IMR-90 (cell line): ENCODE data around the gene ZNF423. TPM values are rescaled to one million over a fixed set of nuclear protein-coding genes. Genes with fewer than 3 reads are reported as not detected.

Experiments
- ATAC-seq: fragments of 200-7000 bp; cut with Tn5 transposase; 2 replicates; pipeline ENCODE4 v1.9.1; 2020; ENCODE audit warnings: low read depth, mild to moderate bottlenecking, moderate library complexity
- BruUV-seq: library from RNA; stranded (reverse); fragments of 400-500 nt; replicated peaks from 2 replicates; lab custom pipeline; 2021; lab: Mats Ljungman, UMichigan
- CTCF ChIA-PET: fragments of 300-600 bp; formaldehyde crosslinking; extraction: SDS; loops from one replicate; lab custom pipeline; 2021; ENCODE audit warnings: antibody characterized with exemption; lab: Yijun Ruan, JAX
- POLR2A ChIA-PET: fragments of 300-600 bp; sonication (Branson Sonifier 250); formaldehyde crosslinking; loops from one replicate; lab custom pipeline; 2022; ENCODE audit warnings: antibody characterized with exemption; ENCODE audit not compliant: unreplicated experiment; lab: Charles Lee
- DNase-seq: peaks from one replicate; pipeline ENCODE4 v3.0.0; 2013
- H2AFZ ChIP-seq: replicated peaks from 2 replicates; pipeline ENCODE3; 2013; ENCODE audit warnings: low read length, mild to moderate bottlenecking; ENCODE audit not compliant: poor library complexity
- H2AK5ac ChIP-seq: 2 replicates; pipeline ENCODE4 v1.6.1; 2013; ENCODE audit warnings: low read depth, low read length, inconsistent platforms
- H2AK9ac ChIP-seq: replicated peaks from 2 replicates; pipeline ENCODE3; 2013; ENCODE audit warnings: mild to moderate bottlenecking, low read depth, low read length, moderate library complexity; ENCODE audit not compliant: poor library complexity
- H2BK120ac ChIP-seq: 2 replicates; pipeline ENCODE4 v1.6.1; 2013; ENCODE audit warnings: low read depth, low read length, inconsistent platforms
- H2BK15ac ChIP-seq: 3 replicates; pipeline ENCODE4 v1.6.1; 2013; ENCODE audit warnings: low read depth, low read length, inconsistent platforms
- H2BK20ac ChIP-seq: 2 replicates; pipeline ENCODE4 v1.6.1; 2013; ENCODE audit warnings: low read depth, mild to moderate bottlenecking, inconsistent platforms, low read length, moderate library complexity
- H2BK5ac ChIP-seq: 2 replicates; pipeline ENCODE4 v1.6.1; 2013; ENCODE audit warnings: mild to moderate bottlenecking, low read depth, low read length, inconsistent platforms; ENCODE audit not compliant: poor library complexity, severe bottlenecking
- H3K14ac ChIP-seq: replicated peaks from 2 replicates; pipeline ENCODE4 v1.6.1; 2013; ENCODE audit warnings: low read depth, low read length, inconsistent platforms
- H3K18ac ChIP-seq: 2 replicates; pipeline ENCODE4 v1.6.1; 2013; ENCODE audit warnings: low read depth, low read length, control low read depth
- H3K23ac ChIP-seq: 2 replicates; pipeline ENCODE4 v1.6.1; 2013; ENCODE audit warnings: low read depth, low read length, inconsistent platforms
- H3K27ac ChIP-seq: 2 replicates; pipeline ENCODE4 v1.5.1; 2013; ENCODE audit warnings: mild to moderate bottlenecking, control low read depth, low read length; ENCODE audit not compliant: insufficient read depth
- H3K27me3 ChIP-seq: 2 replicates; pipeline ENCODE4 v1.6.1; 2013; ENCODE audit warnings: low read length; ENCODE audit not compliant: control insufficient read depth, insufficient read depth
- H3K36me3 ChIP-seq: 2 replicates; pipeline ENCODE4 v1.6.1; 2013; ENCODE audit warnings: low read length, mixed read lengths; ENCODE audit not compliant: control insufficient read depth, insufficient read depth
- H3K4ac ChIP-seq: 2 replicates; pipeline ENCODE4 v1.6.1; 2013; ENCODE audit warnings: low read depth, low read length, inconsistent platforms
- H3K4me1 ChIP-seq: 2 replicates; pipeline ENCODE4 v1.6.1; 2013; ENCODE audit warnings: low read length, mixed read lengths; ENCODE audit not compliant: control insufficient read depth, insufficient read depth
- H3K4me2 ChIP-seq: 2 replicates; pipeline ENCODE4 v1.6.1; 2013; ENCODE audit warnings: low read depth, mild to moderate bottlenecking, control low read depth, low read length, moderate library complexity
- H3K4me3 ChIP-seq: 2 replicates; pipeline ENCODE4 v1.5.1; 2013; ENCODE audit warnings: low read depth, mild to moderate bottlenecking, control low read depth, low read length, moderate library complexity; ENCODE audit not compliant: insufficient read depth
- H3K56ac ChIP-seq: 2 replicates; pipeline ENCODE4 v1.6.1; 2013; ENCODE audit warnings: low read length, inconsistent platforms; ENCODE audit not compliant: insufficient read depth; ENCODE audit errors: extremely low read depth
- H3K79me1 ChIP-seq, 2 experiments: 2 replicates each; pipeline ENCODE4 v1.6.1; 2013; ENCODE audit warnings: low read length in 2 of 2, inconsistent platforms in 1 of 2, low read depth in 1 of 2
- H3K9ac ChIP-seq: 2 replicates; pipeline ENCODE4 v1.6.1; 2013; ENCODE audit warnings: low read depth, low read length, control low read depth
- H3K9me1 ChIP-seq: 2 replicates; pipeline ENCODE4 v1.6.1; 2013; ENCODE audit warnings: low read length, inconsistent platforms; ENCODE audit not compliant: insufficient read depth
- H3K9me3 ChIP-seq: 2 replicates; pipeline ENCODE4 v1.6.1; 2013; ENCODE audit warnings: low read length; ENCODE audit not compliant: control insufficient read depth, insufficient read depth
- H4K20me1 ChIP-seq: 2 replicates; pipeline ENCODE4 v1.6.1; 2013; ENCODE audit warnings: low read length, inconsistent platforms; ENCODE audit not compliant: insufficient read depth
- H4K5ac ChIP-seq: 2 replicates; pipeline ENCODE4 v1.6.1; 2013; ENCODE audit warnings: mild to moderate bottlenecking, low read depth, low read length, control low read depth
- H4K8ac ChIP-seq, 2 experiments: 2 replicates each; pipeline ENCODE4 v1.6.1; 2013; ENCODE audit warnings: low read depth in 2 of 2, low read length in 2 of 2, control low read depth in 1 of 2, inconsistent platforms in 1 of 2
- H4K91ac ChIP-seq: 2 replicates; pipeline ENCODE4 v1.6.1; 2013; ENCODE audit warnings: low read depth, low read length, inconsistent platforms; ENCODE audit not compliant: insufficient read depth
- BHLHE40 ChIP-seq: fragments of 150-350 bp; IDR thresholded peaks from 2 replicates; pipeline ENCODE4 v1.6.1; 2016; ENCODE audit warnings: mild to moderate bottlenecking, low read depth, low read length
- CEBPB ChIP-seq: IDR thresholded peaks from 2 replicates; pipeline ENCODE4 v1.6.1; 2012; ENCODE audit warnings: low read depth, low read length, improper control_type of control experiment
- CHD1 ChIP-seq: IDR thresholded peaks from 2 replicates; pipeline ENCODE4 v1.6.1; 2012; ENCODE audit warnings: low read depth, low read length, improper control_type of control experiment
- FOS ChIP-seq: fragments of 150-350 bp; IDR thresholded peaks from 2 replicates; pipeline ENCODE4 v1.6.1; 2016; ENCODE audit warnings: low read depth, low read length
- MAFK ChIP-seq: IDR thresholded peaks from 2 replicates; pipeline ENCODE4 v1.6.1; 2012; ENCODE audit warnings: low read depth, low read length, improper control_type of control experiment
- MAZ ChIP-seq: IDR thresholded peaks from 2 replicates; pipeline ENCODE4 v1.6.1; 2012; ENCODE audit warnings: low read depth, mild to moderate bottlenecking, low read length, improper control_type of control experiment, moderate library complexity, borderline replicate concordance
- MXI1 ChIP-seq: IDR thresholded peaks from 2 replicates; pipeline ENCODE4 v1.6.1; 2012; ENCODE audit warnings: low read depth, mild to moderate bottlenecking, low read length, moderate library complexity, borderline replicate concordance
- NFE2L2 ChIP-seq: fragments of 150-350 bp; IDR thresholded peaks from 2 replicates; pipeline ENCODE4 v1.6.1; 2016; ENCODE audit warnings: low read depth, mild to moderate bottlenecking, low read length
- POLR2A ChIP-seq: IDR thresholded peaks from 2 replicates; pipeline ENCODE4 v1.6.1; 2012; ENCODE audit warnings: mild to moderate bottlenecking, low read depth, low read length
- RAD21 ChIP-seq: IDR thresholded peaks from 2 replicates; pipeline ENCODE4 v1.6.1; 2012; ENCODE audit warnings: low read length, improper control_type of control experiment
- RCOR1 ChIP-seq: IDR thresholded peaks from 2 replicates; pipeline ENCODE4 v1.6.1; 2012; ENCODE audit warnings: mild to moderate bottlenecking, low read length, improper control_type of control experiment; ENCODE audit not compliant: insufficient replicate concordance
- RFX5 ChIP-seq: IDR thresholded peaks from 2 replicates; pipeline ENCODE4 v1.8.0; 2012; ENCODE audit warnings: low read depth, mild to moderate bottlenecking, low read length, moderate library complexity
- SMC3 ChIP-seq: fragments of 150-350 bp; IDR thresholded peaks from 2 replicates; pipeline ENCODE4 v1.6.1; 2016; ENCODE audit warnings: low read depth, mild to moderate bottlenecking, antibody characterized with exemption, low read length, moderate library complexity
- WGBS, 2 experiments: methylation state at CpG; one replicate each; pipeline versions ENCODE4 v1.1.5 to v1.1.7; 2013; ENCODE audit warnings: missing lambda C conversion rate in 2 of 2; ENCODE audit not compliant: insufficient read length in 1 of 2; ENCODE audit errors: extremely low coverage in 2 of 2; 5-methylcytosine and 5-hydroxymethylcytosine counted together
- dilution Hi-C: fragments of 300-500 bp; cut with HindIII; formaldehyde crosslinking; loops from one replicate; pipeline ENCODE4 v1.14.3; 2018; ENCODE audit warnings: low sequenced_read_pairs; ENCODE audit not compliant: unreplicated experiment
- in situ Hi-C: fragments of 300-500 bp; cut with MboI; formaldehyde crosslinking; loops from 3 replicates; pipeline ENCODE4 v1.14.3; 2019; ENCODE audit warnings: low sequenced_read_pairs, inconsistent platforms, mixed read lengths
- intact Hi-C: fragments of 100-400 bp; cut with micrococcal nuclease; formaldehyde crosslinking; loops from 2 replicates; pipeline ENCODE4 v1.10.0; 2022
- polyA plus RNA-seq, 3 experiments: library from polyadenylated mRNA; depleted of rRNA; stranded (reverse); fragments of >200 nt; gene quantifications; 2 replicates each; pipeline ENCODE4 v1.2.3, GENCODE V29; 2012; ENCODE audit warnings: low replicate concordance in 1 of 3
- total RNA-seq: library from RNA; depleted of rRNA; stranded (reverse); fragments of >200 nt; gene quantifications from 2 replicates; pipeline ENCODE4 v1.2.3, GENCODE V29; 2012
- TF ChIP-seq, protein P1 (sequence below): fragments of 150-350 bp; IDR thresholded peaks from 2 replicates; pipeline ENCODE4 v1.6.1; 2017; ENCODE audit warnings: mild to moderate bottlenecking, antibody characterized with exemption, low read length, low read depth
- TF ChIP-seq, protein P2 (sequence below): conservative IDR thresholded peaks from 2 replicates; pipeline ENCODE4 v1.5.1; 2012; ENCODE audit warnings: mild to moderate bottlenecking, low read depth, low read length, improper control_type of control experiment
- TF ChIP-seq, protein P3 (sequence below): fragments of 150-350 bp; IDR thresholded peaks from 2 replicates; pipeline ENCODE4 v1.6.1; 2016; ENCODE audit warnings: low read depth, mild to moderate bottlenecking, low read length, moderate library complexity, borderline replicate concordance

The ZNF423 gene
- total and polyA plus RNA-seq, 2 of the 4 experiments (the other 2 are of a cell fraction) = under 0.01 to 0.10 TPM

DNA sequence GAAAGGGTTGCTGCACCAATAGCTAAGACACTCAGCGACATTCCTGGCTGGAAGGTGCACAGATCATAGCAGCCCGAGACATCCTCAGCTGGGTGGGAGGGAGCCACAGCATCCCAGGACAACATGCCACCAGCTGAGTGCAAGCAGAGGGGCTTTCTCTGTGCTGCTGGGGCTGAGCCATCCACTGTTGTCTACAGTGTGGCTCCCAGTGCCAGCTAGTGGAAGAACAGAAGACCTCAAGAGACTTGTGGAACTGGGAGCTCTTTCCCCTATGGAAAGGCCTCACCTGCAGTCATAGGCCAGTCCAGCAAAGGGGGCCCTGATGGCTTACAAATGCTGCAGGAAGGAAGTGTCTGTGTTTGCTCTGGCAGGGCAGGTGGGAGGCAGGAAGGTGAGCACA is 351.3 kb downstream of the ZNF423 start:
- Histone ChIP-seq H3K14ac (no peak overlapping the region), H4K91ac (no peak overlapping the region), H3K4me2 (no peak overlapping the region), H3K4ac (no peak overlapping the region), H4K8ac (no peak overlapping the region), H4K5ac (no peak overlapping the region), H3K23ac (no peak overlapping the region), H3K4me1 (no peaks in the 10 kb centered on the region), H3K9ac (no peak overlapping the region), H2BK120ac (no peak overlapping the region), H3K36me3 (no peaks in the 10 kb centered on the region), H3K4me3 (no peak overlapping the region), H4K20me1 (no peaks in the 10 kb centered on the region), H2AK5ac (no peak overlapping the region), H3K79me1 (no peaks in the 10 kb centered on the region), H2BK20ac (no peak overlapping the region), H2AK9ac (no peak overlapping the region), H3K9me3 (no peaks in the 10 kb centered on the region), H3K27me3 (no peaks in the 10 kb centered on the region), H2AFZ (no peak overlapping the region), H3K9me1 (no peaks in the 10 kb centered on the region), H2BK15ac (no peak overlapping the region), H3K27ac (no peak overlapping the region), H3K56ac (no peak overlapping the region), H2BK5ac (no peak overlapping the region), H3K18ac (no peak overlapping the region)
- dilution Hi-C loops (no loop called here), intact Hi-C loops (no loop called here), in situ Hi-C loops (no loop called here)
- WGBS, 2 experiments = no CpG with 5 or more reads among the region's 2 CpGs
- TF ChIP-seq RCOR1 (no peak), FOS (no peak), CEBPB (no peak), MAFK (no peak), SMC3 (no peak), RFX5 (no peak), NFE2L2 (no peak), MAZ (no peak), POLR2A (no peak), MXI1 (no peak), CHD1 (no peak), RAD21 (no peak), BHLHE40 (no peak)
- TF ChIP-seq, protein P1, sequence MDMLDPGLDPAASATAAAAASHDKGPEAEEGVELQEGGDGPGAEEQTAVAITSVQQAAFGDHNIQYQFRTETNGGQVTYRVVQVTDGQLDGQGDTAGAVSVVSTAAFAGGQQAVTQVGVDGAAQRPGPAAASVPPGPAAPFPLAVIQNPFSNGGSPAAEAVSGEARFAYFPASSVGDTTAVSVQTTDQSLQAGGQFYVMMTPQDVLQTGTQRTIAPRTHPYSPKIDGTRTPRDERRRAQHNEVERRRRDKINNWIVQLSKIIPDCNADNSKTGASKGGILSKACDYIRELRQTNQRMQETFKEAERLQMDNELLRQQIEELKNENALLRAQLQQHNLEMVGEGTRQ = no peak
- TF ChIP-seq, protein P2, sequence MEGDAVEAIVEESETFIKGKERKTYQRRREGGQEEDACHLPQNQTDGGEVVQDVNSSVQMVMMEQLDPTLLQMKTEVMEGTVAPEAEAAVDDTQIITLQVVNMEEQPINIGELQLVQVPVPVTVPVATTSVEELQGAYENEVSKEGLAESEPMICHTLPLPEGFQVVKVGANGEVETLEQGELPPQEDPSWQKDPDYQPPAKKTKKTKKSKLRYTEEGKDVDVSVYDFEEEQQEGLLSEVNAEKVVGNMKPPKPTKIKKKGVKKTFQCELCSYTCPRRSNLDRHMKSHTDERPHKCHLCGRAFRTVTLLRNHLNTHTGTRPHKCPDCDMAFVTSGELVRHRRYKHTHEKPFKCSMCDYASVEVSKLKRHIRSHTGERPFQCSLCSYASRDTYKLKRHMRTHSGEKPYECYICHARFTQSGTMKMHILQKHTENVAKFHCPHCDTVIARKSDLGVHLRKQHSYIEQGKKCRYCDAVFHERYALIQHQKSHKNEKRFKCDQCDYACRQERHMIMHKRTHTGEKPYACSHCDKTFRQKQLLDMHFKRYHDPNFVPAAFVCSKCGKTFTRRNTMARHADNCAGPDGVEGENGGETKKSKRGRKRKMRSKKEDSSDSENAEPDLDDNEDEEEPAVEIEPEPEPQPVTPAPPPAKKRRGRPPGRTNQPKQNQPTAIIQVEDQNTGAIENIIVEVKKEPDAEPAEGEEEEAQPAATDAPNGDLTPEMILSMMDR = no peak
- TF ChIP-seq, protein P3, sequence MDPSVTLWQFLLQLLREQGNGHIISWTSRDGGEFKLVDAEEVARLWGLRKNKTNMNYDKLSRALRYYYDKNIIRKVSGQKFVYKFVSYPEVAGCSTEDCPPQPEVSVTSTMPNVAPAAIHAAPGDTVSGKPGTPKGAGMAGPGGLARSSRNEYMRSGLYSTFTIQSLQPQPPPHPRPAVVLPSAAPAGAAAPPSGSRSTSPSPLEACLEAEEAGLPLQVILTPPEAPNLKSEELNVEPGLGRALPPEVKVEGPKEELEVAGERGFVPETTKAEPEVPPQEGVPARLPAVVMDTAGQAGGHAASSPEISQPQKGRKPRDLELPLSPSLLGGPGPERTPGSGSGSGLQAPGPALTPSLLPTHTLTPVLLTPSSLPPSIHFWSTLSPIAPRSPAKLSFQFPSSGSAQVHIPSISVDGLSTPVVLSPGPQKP = no peak
- BruUV-seq = no TSS peak
- ATAC-seq = no peak
- DNase-seq = no peak
- CTCF ChIA-PET = no interaction called here
- POLR2A ChIA-PET = no interaction called here
